Effector CD8-positive, alpha-beta T cell (primary cell): Measurements from ENCODE around the gene ACSL1.
A peak's percentile ranks its signal among the peaks of the same experiment; 100 is the strongest.
"Not testable (repeated sequence)": the region's sequence is repeated elsewhere in the genome, so short reads cannot be mapped to it uniquely, and the experiment has no call there.

Experiments
- DNase-seq: peaks from one replicate; lab custom pipeline; 2025; lab: John Stamatoyannopoulos, UW

The ACSL1 gene

GRCh38 chr4:184790826-184791225, 34.9 kb downstream of the ACSL1 start:
- no peak for DNase-seq

GRCh38 chr4:184787766-184788503, 37.8 kb downstream of the ACSL1 start:
- no peak for DNase-seq

- no peak for DNase-seq
These were observed 40.0 kb downstream of the ACSL1 start for GRCh38 chr4:184785813-184786212.

GRCh38 chr4:184784628-184785257, 41.0 kb downstream of the ACSL1 start:
- DNase-seq: no peak

- DNase-seq: no peak
These were observed 42.9 kb downstream of the ACSL1 start for GRCh38 chr4:184782731-184783373.

- not testable (repeated sequence) for DNase-seq
These were observed 46.6 kb downstream of the ACSL1 start for GRCh38 chr4:184779160-184779559.

- no peak for DNase-seq
These were observed 47.4 kb downstream of the ACSL1 start for GRCh38 chr4:184778325-184778724.

- DNase-seq: no peak
These were observed 48.9 kb downstream of the ACSL1 start for GRCh38 chr4:184776821-184777220.

GRCh38 chr4:184775854-184776555, 49.8 kb downstream of the ACSL1 start:
- DNase-seq: no peak

- DNase-seq: no peak
These were observed 51.6 kb downstream of the ACSL1 start for GRCh38 chr4:184774152-184774551.

GRCh38 chr4:184771416-184771815, 54.4 kb downstream of the ACSL1 start:
- DNase-seq: no peak

- DNase-seq: no peak
These were observed 56.5 kb downstream of the ACSL1 start for GRCh38 chr4:184769141-184769765.

GRCh38 chr4:184768296-184768695, 57.5 kb downstream of the ACSL1 start:
- no peak for DNase-seq

GRCh38 chr4:184766446-184766845, 59.3 kb downstream of the ACSL1 start:
- DNase-seq: no peak

- DNase-seq: no peak
These were observed 60.1 kb downstream of the ACSL1 start for GRCh38 chr4:184765473-184766340.

- DNase-seq: no peak
These were observed 61.2 kb downstream of the ACSL1 start for GRCh38 chr4:184764601-184765000.

GRCh38 chr4:184763150-184763780, 62.5 kb downstream of the ACSL1 start:
- DNase-seq: no peak

GRCh38 chr4:184762100-184762499, 63.7 kb downstream of the ACSL1 start:
- DNase-seq: peak; percentile 4

- no peak for DNase-seq
These were observed 65.1 kb downstream of the ACSL1 start for GRCh38 chr4:184760681-184761080.

- DNase-seq: no peak
These were observed 68.0 kb downstream of the ACSL1 start for GRCh38 chr4:184757810-184758209.

- DNase-seq: no peak
These were observed 69.4 kb downstream of the ACSL1 start for GRCh38 chr4:184756399-184756798.
